ENCODE data around the gene SWI5.

DNA sequence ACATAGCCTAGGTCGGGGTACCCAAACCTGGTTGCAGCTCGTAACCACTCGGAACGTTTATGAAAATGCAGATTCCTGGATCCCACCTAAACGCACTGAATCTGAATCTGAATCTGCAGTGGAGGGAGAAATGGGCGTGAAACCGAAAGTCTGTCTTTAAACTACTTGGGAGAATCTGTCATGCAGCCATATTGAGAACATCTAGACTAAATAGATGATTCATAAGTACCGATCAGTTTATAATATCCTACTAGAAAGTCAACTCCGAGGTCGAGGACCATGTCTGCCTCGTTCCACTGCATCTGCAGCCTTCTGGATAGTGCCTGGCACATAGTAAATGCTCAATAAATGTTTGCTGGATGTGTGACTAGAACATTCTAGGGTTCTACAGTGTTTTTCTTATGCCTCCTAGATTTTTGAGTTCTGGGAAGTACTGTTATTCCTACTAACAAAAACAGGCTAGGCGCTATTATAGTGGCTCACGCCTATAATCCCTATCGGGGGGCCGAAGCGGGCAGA is 47.2 kb downstream of the SWI5 start:
- TF ChIP-seq, protein P1, sequence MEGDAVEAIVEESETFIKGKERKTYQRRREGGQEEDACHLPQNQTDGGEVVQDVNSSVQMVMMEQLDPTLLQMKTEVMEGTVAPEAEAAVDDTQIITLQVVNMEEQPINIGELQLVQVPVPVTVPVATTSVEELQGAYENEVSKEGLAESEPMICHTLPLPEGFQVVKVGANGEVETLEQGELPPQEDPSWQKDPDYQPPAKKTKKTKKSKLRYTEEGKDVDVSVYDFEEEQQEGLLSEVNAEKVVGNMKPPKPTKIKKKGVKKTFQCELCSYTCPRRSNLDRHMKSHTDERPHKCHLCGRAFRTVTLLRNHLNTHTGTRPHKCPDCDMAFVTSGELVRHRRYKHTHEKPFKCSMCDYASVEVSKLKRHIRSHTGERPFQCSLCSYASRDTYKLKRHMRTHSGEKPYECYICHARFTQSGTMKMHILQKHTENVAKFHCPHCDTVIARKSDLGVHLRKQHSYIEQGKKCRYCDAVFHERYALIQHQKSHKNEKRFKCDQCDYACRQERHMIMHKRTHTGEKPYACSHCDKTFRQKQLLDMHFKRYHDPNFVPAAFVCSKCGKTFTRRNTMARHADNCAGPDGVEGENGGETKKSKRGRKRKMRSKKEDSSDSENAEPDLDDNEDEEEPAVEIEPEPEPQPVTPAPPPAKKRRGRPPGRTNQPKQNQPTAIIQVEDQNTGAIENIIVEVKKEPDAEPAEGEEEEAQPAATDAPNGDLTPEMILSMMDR (IDR thresholded peaks at IDR 0.05) = no peak
- TF ChIP-seq POLR2A (IDR thresholded peaks at IDR 0.05) = no peak
